ENCODE measurements around the gene PRPF19. TPM values are rescaled to one million over a fixed set of nuclear protein-coding genes. Genes with fewer than 3 reads are reported as not detected.

The PRPF19 gene
- total and polyA plus RNA-seq, 9 of the 15 experiments (the other 6 are each of a cell fraction or from before 2014, with no cell fraction given) = 9.4 to 212 (median 73.2) TPM

GRCh38 chr11:60951904-60952741, 45.7 kb upstream of the PRPF19 start, which contains the start of gene SLC15A3:
SLC15A3 (minus strand) TSS chr11:60952176; CDS start chr11:60951551, 625 bp downstream.
- no peak for FAIRE-seq
- Histone ChIP-seq H3K27me3 (ENCODE audit: control insufficient read depth in 2 of 2, insufficient read depth in 2 of 2, low read length in 2 of 2) (peaks cover 40 to 75% of the 10 kb centered on the region in 2 experiments; a peak in 4 of 5 replicates), H3K4me2 (ENCODE audit: insufficient read depth, low read length) (no peak within 1 kb of the TSS), H3K9ac (ENCODE audit: insufficient read depth in 1 of 2, low read depth in 2 of 2, low read length in 2 of 2) (peak within 1 kb of the TSS in 1 of 2 experiments; percentile 9; a peak in 1 of 4 replicates), H3K4me3 (no peak within 1 kb of the TSS), H4K20me1 (replicated peaks; ENCODE audit: control insufficient read depth, insufficient read depth, low read length) (peaks cover 3% of the 10 kb centered on the region; the same call in 1 of the 2 replicates), H3K79me2 (ENCODE audit: control insufficient read depth, insufficient read depth, low read length) (no peaks in the 10 kb centered on the region), H3K9me1 (ENCODE audit: control insufficient read depth, insufficient read depth, low read length) (no peaks in the 10 kb centered on the region), H3K9me3 (replicated peaks; ENCODE audit: control insufficient read depth, insufficient read depth, low read depth, low read length) (no peaks in the 10 kb centered on the region), H3K4me1 (replicated peaks in 1 of 2; ENCODE audit: control insufficient read depth in 2 of 2, insufficient read depth in 2 of 2, low read length in 2 of 2) (peaks cover 0 to 6% of the 10 kb centered on the region in 2 experiments; a peak in 3 of 5 replicates), H3K36me3 (ENCODE audit: control insufficient read depth, insufficient read depth, low read length) (no peaks in the 10 kb centered on the region), H3K27ac (ENCODE audit: extremely low read depth, low read depth, low read length) (no peak within 1 kb of the TSS), H2AFZ (ENCODE audit: low read depth, low read length) (no peak within 1 kb of the TSS)
- ChIA-PET CTCF (ENCODE audit: low intra/inter-chr PET ratio) (no interaction called here), POLR2A (no interaction called here)
- in situ Hi-C loops (cut with MboI) = no loop called here
- intact Hi-C loops (cut with micrococcal nuclease) = no loop called here
- BruUV-seq (replicated peaks) = no TSS peak
- no peak for DNase-seq (ENCODE audit: extremely low read depth in 1 of 4, low spot score in 3 of 4)
- 3% methylated on average over 17 of the region's 23 CpGs for WGBS (ENCODE audit: insufficient coverage, low coverage, missing lambda C conversion rate)
- ATAC-seq = peak; percentile 41; the same call in 2 of the 3 replicates
- no peak for TF ChIP-seq ZBTB17 (CRISPR knock-in tag; IDR thresholded peaks at IDR 0.05)
- no peak for TF ChIP-seq E2F4 (CRISPR knock-in tag; IDR thresholded peaks at IDR 0.05; ENCODE audit: low read depth)
- no peak for TF ChIP-seq RBBP5 (IDR thresholded peaks at IDR 0.05; ENCODE audit: borderline replicate concordance, insufficient read depth, low read length, poor library complexity, severe bottlenecking)
- no peak for TF ChIP-seq HBP1 (CRISPR knock-in tag; IDR thresholded peaks at IDR 0.05)
- no peak for TF ChIP-seq ETV5 (CRISPR knock-in tag; IDR thresholded peaks at IDR 0.05; ENCODE audit: low read depth)
- no peak for TF ChIP-seq ZNF146 (CRISPR knock-in tag; IDR thresholded peaks at IDR 0.05; ENCODE audit: unreplicated experiment)
- no peak for TF ChIP-seq GTF2E2 (tag; IDR thresholded peaks at IDR 0.05)
- TF ChIP-seq HNRNPLL (IDR thresholded peaks at IDR 0.05; ENCODE audit: low read depth, low read length, poor library complexity, severe bottlenecking) = no peak
- no peak for TF ChIP-seq MTA2 (IDR thresholded peaks at IDR 0.05; ENCODE audit: low read depth)
- TF ChIP-seq FIP1L1 (IDR thresholded peaks at IDR 0.05; ENCODE audit: low read depth, low read length, poor library complexity, severe bottlenecking) = no peak
- TF ChIP-seq ZNF583 (CRISPR knock-in tag; IDR thresholded peaks at IDR 0.05) = no peak
- TF ChIP-seq SMAD3 (CRISPR knock-in tag; conservative IDR thresholded peaks at IDR 0.05) = no peak
- TF ChIP-seq RBM39 (optimal IDR thresholded peaks at IDR 0.05; ENCODE audit: low read depth, low read length) = no peak
- TF ChIP-seq ZC3H11A (IDR thresholded peaks at IDR 0.05; ENCODE audit: low read depth, low read length) = no peak
- no peak for TF ChIP-seq SMARCA5 (IDR thresholded peaks at IDR 0.05)
- TF ChIP-seq LCOR (CRISPR knock-in tag; IDR thresholded peaks at IDR 0.05) = no peak
